ENCODE results near the gene SLC25A15. TPM values are rescaled to one million over a fixed set of nuclear protein-coding genes. Genes with fewer than 3 reads are reported as not detected.

The SLC25A15 gene
- total RNA-seq, 1 donor from 2014 or later, result 18.6 TPM

GRCh38 chr13:40777166-40777808, 12.1 kb upstream of the SLC25A15 start:
- Mint-ChIP-seq H3K4me3 (peak overlapping the region; percentile 56), H3K36me3 (no peaks in the 10 kb centered on the region), H3K4me1 (ENCODE audit: unreplicated experiment) (peaks cover 9% of the 10 kb centered on the region), H3K27me3 (no peaks in the 10 kb centered on the region), H3K27ac (peak overlapping the region; percentile 26), H3K9me3 (no peaks in the 10 kb centered on the region)
- peak; percentile 86 for TF ChIP-seq CTCF (conservative IDR thresholded peaks at IDR 0.05)
- DNase-seq (ENCODE audit: extremely low spot score, unreplicated experiment), result no peak

- peaks cover 9% of the 10 kb centered on the region for H3K4me1 Mint-ChIP-seq (ENCODE audit: unreplicated experiment)
- H3K4me3 Mint-ChIP-seq, result peak overlapping the region; percentile 26
- no peaks in the 10 kb centered on the region for H3K9me3 Mint-ChIP-seq
- TF ChIP-seq CTCF (conservative IDR thresholded peaks at IDR 0.05), result no peak
- no peaks in the 10 kb centered on the region for H3K27me3 Mint-ChIP-seq
- no peak overlapping the region for H3K27ac Mint-ChIP-seq
- H3K36me3 Mint-ChIP-seq, result no peaks in the 10 kb centered on the region
- DNase-seq (ENCODE audit: extremely low spot score, unreplicated experiment), result no peak
Observed at GRCh38 chr13:40777809-40778175, 11.6 kb upstream of the SLC25A15 start.

GRCh38 chr13:40779049-40779448, 10.4 kb upstream of the SLC25A15 start:
- Mint-ChIP-seq H3K4me1 (ENCODE audit: unreplicated experiment) (peaks cover 9% of the 10 kb centered on the region), H3K27ac (no peak overlapping the region), H3K9me3 (no peaks in the 10 kb centered on the region), H3K36me3 (no peaks in the 10 kb centered on the region), H3K4me3 (no peak overlapping the region), H3K27me3 (no peaks in the 10 kb centered on the region)
- DNase-seq (ENCODE audit: extremely low spot score, unreplicated experiment), result no peak
- TF ChIP-seq CTCF (conservative IDR thresholded peaks at IDR 0.05), result no peak

- no peaks in the 10 kb centered on the region for H3K9me3 Mint-ChIP-seq
- no peaks in the 10 kb centered on the region for H3K27me3 Mint-ChIP-seq
- no peak for TF ChIP-seq CTCF (conservative IDR thresholded peaks at IDR 0.05)
- no peak overlapping the region for H3K27ac Mint-ChIP-seq
- peaks cover 9% of the 10 kb centered on the region for H3K4me1 Mint-ChIP-seq (ENCODE audit: unreplicated experiment)
- no peak overlapping the region for H3K4me3 Mint-ChIP-seq
- no peak for DNase-seq (ENCODE audit: extremely low spot score, unreplicated experiment)
- H3K36me3 Mint-ChIP-seq, result no peaks in the 10 kb centered on the region
Observed at GRCh38 chr13:40779796-40780285, 9.6 kb upstream of the SLC25A15 start.

- no peak overlapping the region for H3K4me3 Mint-ChIP-seq
- H3K9me3 Mint-ChIP-seq, result no peaks in the 10 kb centered on the region
- TF ChIP-seq CTCF (conservative IDR thresholded peaks at IDR 0.05), result peak; percentile 30
- no peak for DNase-seq (ENCODE audit: extremely low spot score, unreplicated experiment)
- H3K27me3 Mint-ChIP-seq, result no peaks in the 10 kb centered on the region
- peaks cover 9% of the 10 kb centered on the region for H3K4me1 Mint-ChIP-seq (ENCODE audit: unreplicated experiment)
- H3K27ac Mint-ChIP-seq, result no peak overlapping the region
- H3K36me3 Mint-ChIP-seq, result no peaks in the 10 kb centered on the region
Observed at GRCh38 chr13:40780822-40781401, 8.5 kb upstream of the SLC25A15 start.
